HEK293 (cell line): ENCODE results near the gene FAAH.

ENCODE experiments used
- AEBP2 ChIP-seq: fragments of 450-650 bp; formaldehyde crosslinking; IDR thresholded peaks from 2 replicates; pipeline ENCODE4 v1.5.1; 2016; ENCODE audit warnings: missing biosample characterization, missing genetic modification characterization, borderline replicate concordance
- HIC1 ChIP-seq: fragments of 450-650 bp; formaldehyde crosslinking; IDR thresholded peaks from 2 replicates; pipeline ENCODE4 v1.5.1; 2016; ENCODE audit warnings: missing biosample characterization, missing genetic modification characterization
- KLF1 ChIP-seq: fragments of 450-650 bp; formaldehyde crosslinking; IDR thresholded peaks from 2 replicates; pipeline ENCODE4 v1.5.1; 2016; ENCODE audit warnings: missing biosample characterization, missing genetic modification characterization
- KLF16 ChIP-seq: fragments of 450-650 bp; formaldehyde crosslinking; IDR thresholded peaks from 2 replicates; pipeline ENCODE4 v1.5.1; 2017; ENCODE audit warnings: missing biosample characterization, missing genetic modification characterization
- MZF1 ChIP-seq: fragments of 450-650 bp; formaldehyde crosslinking; IDR thresholded peaks from 2 replicates; pipeline ENCODE4 v1.5.1; 2017; ENCODE audit warnings: missing biosample characterization, missing genetic modification characterization, borderline replicate concordance
- PRDM4 ChIP-seq: fragments of 450-650 bp; formaldehyde crosslinking; IDR thresholded peaks from 2 replicates; pipeline ENCODE4 v1.5.1; 2017; ENCODE audit warnings: missing biosample characterization, missing genetic modification characterization
- PRDM6 ChIP-seq: fragments of 450-650 bp; formaldehyde crosslinking; IDR thresholded peaks from 2 replicates; pipeline ENCODE4 v1.5.1; 2017; ENCODE audit warnings: missing biosample characterization, missing genetic modification characterization
- SCRT2 ChIP-seq: fragments of 450-650 bp; formaldehyde crosslinking; IDR thresholded peaks from 2 replicates; pipeline ENCODE4 v1.5.1; 2016; ENCODE audit warnings: missing biosample characterization, missing genetic modification characterization
- ZBTB26 ChIP-seq: fragments of 450-650 bp; formaldehyde crosslinking; optimal IDR thresholded peaks from 2 replicates; pipeline ENCODE3; 2016; ENCODE audit warnings: missing biosample characterization, mild to moderate bottlenecking, missing genetic modification characterization
- ZNF174 ChIP-seq: fragments of 450-650 bp; formaldehyde crosslinking; IDR thresholded peaks from 2 replicates; pipeline ENCODE4 v1.5.0; 2017; ENCODE audit warnings: missing biosample characterization, mild to moderate bottlenecking, missing genetic modification characterization
- ZNF211 ChIP-seq: fragments of 450-650 bp; formaldehyde crosslinking; IDR thresholded peaks from 2 replicates; pipeline ENCODE4 v1.5.1; 2016; ENCODE audit warnings: low read depth, missing biosample characterization, missing genetic modification characterization
- ZNF239 ChIP-seq: fragments of 450-650 bp; formaldehyde crosslinking; IDR thresholded peaks from 2 replicates; pipeline ENCODE4 v1.5.1; 2016; ENCODE audit warnings: missing biosample characterization, missing genetic modification characterization
- ZNF26 ChIP-seq: fragments of 450-650 bp; formaldehyde crosslinking; IDR thresholded peaks from 2 replicates; pipeline ENCODE4 v1.5.1; 2016; ENCODE audit warnings: missing biosample characterization, missing genetic modification characterization
- ZNF274 ChIP-seq, 2 experiments: fragments of 200-500 bp in 1 of 2; fragments of 450-650 bp in 1 of 2; sonication (Bioruptor generic) in 1 of 2; formaldehyde crosslinking in 1 of 2; IDR thresholded peaks; 2 replicates each; pipeline versions ENCODE4 v1.5.1 to v1.6.1; 2014 to 2016; ENCODE audit warnings: borderline replicate concordance in 1 of 2, inconsistent platforms in 1 of 2, low read length in 1 of 2, missing biosample characterization in 1 of 2, missing genetic modification characterization in 1 of 2
- ZNF302 ChIP-seq: fragments of 450-650 bp; formaldehyde crosslinking; IDR thresholded peaks from 2 replicates; pipeline ENCODE4 v1.5.1; 2016; ENCODE audit warnings: missing biosample characterization, missing genetic modification characterization, low read depth
- ZNF433 ChIP-seq: fragments of 450-650 bp; formaldehyde crosslinking; IDR thresholded peaks from 2 replicates; pipeline ENCODE4 v1.5.1; 2016; ENCODE audit warnings: missing biosample characterization, missing genetic modification characterization, low read depth
- ZNF488 ChIP-seq: fragments of 450-650 bp; formaldehyde crosslinking; IDR thresholded peaks from 2 replicates; pipeline ENCODE4 v1.5.1; 2016; ENCODE audit warnings: missing biosample characterization, missing genetic modification characterization
- ZNF558 ChIP-seq: fragments of 450-650 bp; formaldehyde crosslinking; IDR thresholded peaks from 2 replicates; pipeline ENCODE4 v1.5.1; 2016; ENCODE audit warnings: missing biosample characterization, missing genetic modification characterization
- ZNF560 ChIP-seq: fragments of 450-650 bp; formaldehyde crosslinking; IDR thresholded peaks from 2 replicates; pipeline ENCODE4 v1.5.1; 2017; ENCODE audit warnings: missing biosample characterization, missing genetic modification characterization, borderline replicate concordance
- ZNF580 ChIP-seq: fragments of 450-650 bp; formaldehyde crosslinking; IDR thresholded peaks from 2 replicates; pipeline ENCODE4 v1.5.1; 2016; ENCODE audit warnings: missing biosample characterization, missing genetic modification characterization
- ZNF596 ChIP-seq: fragments of 450-650 bp; IDR thresholded peaks from 2 replicates; pipeline ENCODE4 v1.5.0; 2018; ENCODE audit warnings: missing biosample characterization, mild to moderate bottlenecking, missing genetic modification characterization, moderate library complexity
- ZNF654 ChIP-seq: fragments of 450-650 bp; formaldehyde crosslinking; IDR thresholded peaks from 2 replicates; pipeline ENCODE4 v1.5.1; 2016; ENCODE audit warnings: low read depth, missing biosample characterization, missing genetic modification characterization
- ZNF707 ChIP-seq: fragments of 450-650 bp; formaldehyde crosslinking; IDR thresholded peaks from 2 replicates; pipeline ENCODE4 v1.5.1; 2016; ENCODE audit warnings: missing biosample characterization, missing genetic modification characterization
- ZNF747 ChIP-seq: fragments of 450-650 bp; formaldehyde crosslinking; IDR thresholded peaks from 2 replicates; pipeline ENCODE4 v1.5.1; 2016; ENCODE audit warnings: missing biosample characterization, missing genetic modification characterization
- ZNF768 ChIP-seq: fragments of 450-650 bp; formaldehyde crosslinking; IDR thresholded peaks from 2 replicates; pipeline ENCODE4 v1.5.1; 2018; ENCODE audit warnings: missing biosample characterization, mild to moderate bottlenecking, missing genetic modification characterization

FAAH gene

GRCh38 chr1:46394108-46394871, at the start of gene FAAH (continued):
- TF ChIP-seq AEBP2 (tag by site-specific recombination) (no peak), ZNF274 (IDR thresholded peaks at IDR 0.05; ENCODE audit: low read length) (no peak), ZNF274 (tag by site-specific recombination; IDR thresholded peaks at IDR 0.05; ENCODE audit: borderline replicate concordance) (no peak), ZNF747 (no peak), ZNF596 (tag by site-specific recombination) (peak; percentile 63; the same call in 1 of the 2 replicates), KLF1 (tag by site-specific recombination) (peak; percentile 78), PRDM6 (tag by site-specific recombination) (no peak), SCRT2 (peak; percentile 50; the same call in 1 of the 2 replicates), ZNF560 (tag by site-specific recombination) (no peak), ZNF558 (tag by site-specific recombination) (no peak), ZNF433 (tag by site-specific recombination) (no peak), ZNF302 (tag by site-specific recombination) (no peak), ZNF211 (tag by site-specific recombination) (no peak), ZNF26 (no peak), ZBTB26 (tag by site-specific recombination) (peak; percentile 89), HIC1 (peak; percentile 75; the same call in 1 of the 2 replicates), ZNF580 (tag by site-specific recombination) (peak; percentile 70; the same call in 1 of the 2 replicates), ZNF488 (tag by site-specific recombination) (no peak), ZNF654 (tag by site-specific recombination) (no peak), KLF16 (peak; percentile 96), MZF1 (tag by site-specific recombination) (no peak), ZNF174 (tag by site-specific recombination) (no peak), ZNF239 (no peak), ZNF768 (tag by site-specific recombination) (no peak), PRDM4 (tag by site-specific recombination) (peak; percentile 67; the same call in 1 of the 2 replicates), ZNF707 (tag by site-specific recombination) (no peak)
